GM18867 (cell line): ENCODE measurements around the gene RFX2.

Experiments used
- ATAC-seq: cut with Tn5 transposase; IDR thresholded peaks from one replicate; pipeline ENCODE4 v1.9.1; 2021; ENCODE audit warnings: mild to moderate bottlenecking, moderate library complexity; ENCODE audit not compliant: unreplicated experiment

The RFX2 gene

DNA sequence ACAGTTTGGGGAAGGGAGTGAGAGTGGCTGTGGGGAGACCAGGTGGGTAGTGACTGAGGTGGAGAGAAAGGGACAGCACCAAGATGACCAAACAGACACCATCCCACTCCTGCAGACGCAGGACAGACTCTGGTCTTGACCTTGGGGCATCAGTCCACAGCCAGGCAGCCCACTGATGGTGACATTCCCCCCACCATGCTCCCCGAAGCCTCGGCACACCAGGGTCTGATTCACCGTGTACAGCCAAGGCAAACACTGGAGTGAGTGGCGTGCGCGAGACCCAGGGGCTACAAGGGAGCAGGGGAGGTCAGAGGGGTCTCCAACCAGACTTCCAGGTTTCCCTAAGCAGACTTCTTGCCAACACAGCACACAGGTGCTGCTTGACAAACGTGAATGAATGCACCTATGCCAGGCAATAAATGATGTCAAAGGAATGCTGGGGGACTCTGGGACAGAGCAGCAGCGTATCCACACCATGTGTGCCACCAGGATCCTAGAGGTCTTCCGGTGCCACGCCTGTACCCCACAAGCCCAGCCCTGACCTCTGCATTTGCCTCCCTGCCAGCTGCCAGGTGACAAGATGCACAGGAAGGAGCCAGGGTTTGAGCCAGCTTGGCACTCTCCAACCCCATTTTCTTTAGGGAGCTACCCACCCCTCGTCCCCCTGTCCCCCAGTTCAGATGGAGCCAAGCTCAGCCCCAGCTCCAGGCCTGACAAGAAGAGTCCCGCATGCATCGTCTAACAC, 150.9 kb downstream of the RFX2 start:
- no peak for ATAC-seq

DNA sequence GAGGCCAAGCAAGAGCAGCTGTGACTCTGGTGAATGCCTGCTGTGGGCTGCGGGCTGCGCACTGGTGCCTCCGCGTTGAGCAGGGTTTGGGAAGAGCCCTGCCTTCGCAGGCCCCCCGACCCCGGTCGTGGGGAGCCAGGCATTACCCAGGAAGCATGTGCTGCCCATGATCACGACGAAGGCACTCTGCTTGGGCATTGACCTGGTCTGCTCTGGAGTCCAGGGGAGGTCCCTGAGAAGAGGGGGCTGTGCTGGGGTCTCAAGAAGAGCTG, 151.5 kb downstream of the RFX2 start:
- ATAC-seq: no peak

DNA sequence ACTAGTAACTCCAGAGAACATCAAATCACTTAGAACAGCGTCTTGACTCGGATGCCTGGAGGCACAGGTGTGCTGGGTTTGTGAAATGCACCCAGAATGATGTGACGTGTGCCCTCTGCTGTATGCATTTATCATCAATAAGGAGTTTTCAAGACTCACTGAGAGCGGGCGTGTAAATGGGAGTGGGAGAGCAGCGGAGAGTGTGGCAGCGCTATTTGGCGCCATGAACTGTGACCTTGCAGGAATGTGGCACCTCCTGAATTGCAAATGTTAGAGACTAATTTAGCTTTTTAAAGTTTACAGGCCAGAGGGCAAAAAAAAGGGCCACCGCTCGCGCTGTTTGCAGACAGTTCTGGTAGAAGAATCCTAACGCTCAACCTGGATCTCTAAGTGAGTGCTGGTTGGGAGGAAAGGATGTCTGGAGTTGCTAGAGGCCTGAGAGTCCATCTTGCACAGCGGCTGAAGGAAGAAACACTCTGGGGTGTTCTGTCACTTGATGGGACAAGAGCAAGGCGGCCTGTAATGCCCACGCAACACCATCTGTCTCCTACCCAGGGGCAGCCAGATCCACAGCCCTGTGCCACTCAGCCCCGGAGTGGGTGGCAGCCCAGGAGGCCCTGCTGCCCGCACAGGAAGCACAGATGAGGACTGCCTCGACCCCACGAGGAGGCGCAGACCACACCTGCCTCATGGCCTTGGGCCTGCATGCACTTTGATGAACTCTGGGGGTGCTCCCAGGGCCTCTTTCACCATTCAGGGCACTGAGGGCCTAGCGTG, 152.0 kb downstream of the RFX2 start:
- ATAC-seq: no peak

DNA sequence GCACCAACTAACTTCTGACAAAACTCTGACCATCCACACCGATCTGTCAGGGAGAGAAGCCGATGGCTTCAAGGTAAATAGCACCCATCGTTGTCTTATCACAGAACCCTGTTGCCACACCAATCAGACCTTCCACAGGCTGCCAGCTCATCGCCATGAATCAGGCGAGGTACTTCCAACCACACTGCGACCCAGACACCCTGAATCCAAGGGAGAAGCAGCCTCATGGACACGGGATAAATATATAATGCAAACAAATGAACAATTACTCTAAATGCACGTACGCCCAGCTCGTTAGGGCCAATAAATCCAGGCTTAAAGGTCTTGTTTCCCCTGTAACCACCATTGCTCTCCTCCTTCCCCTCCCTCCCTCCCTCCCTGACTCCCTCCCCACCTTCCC, 153.1 kb downstream of the RFX2 start:
- no peak for ATAC-seq

DNA sequence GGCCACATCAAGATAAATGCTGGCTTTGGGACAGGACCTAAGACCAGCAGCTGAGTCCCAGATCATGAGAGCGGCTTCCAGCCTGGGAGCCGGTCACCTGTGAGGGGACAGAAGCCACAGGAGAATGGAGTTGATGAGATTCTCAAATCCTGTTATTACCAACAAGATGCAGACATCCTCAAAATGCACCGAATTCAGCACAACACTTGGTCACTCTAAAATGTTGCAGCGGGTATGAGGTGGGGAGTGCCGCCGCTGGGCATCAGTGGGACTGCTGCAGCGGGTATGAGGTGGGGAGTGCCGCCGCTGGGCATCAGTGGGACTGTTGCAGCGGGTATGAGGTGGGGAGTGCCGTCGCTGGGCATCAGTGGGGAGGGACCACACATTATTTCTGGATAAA, 153.6 kb downstream of the RFX2 start:
- no peak for ATAC-seq

DNA sequence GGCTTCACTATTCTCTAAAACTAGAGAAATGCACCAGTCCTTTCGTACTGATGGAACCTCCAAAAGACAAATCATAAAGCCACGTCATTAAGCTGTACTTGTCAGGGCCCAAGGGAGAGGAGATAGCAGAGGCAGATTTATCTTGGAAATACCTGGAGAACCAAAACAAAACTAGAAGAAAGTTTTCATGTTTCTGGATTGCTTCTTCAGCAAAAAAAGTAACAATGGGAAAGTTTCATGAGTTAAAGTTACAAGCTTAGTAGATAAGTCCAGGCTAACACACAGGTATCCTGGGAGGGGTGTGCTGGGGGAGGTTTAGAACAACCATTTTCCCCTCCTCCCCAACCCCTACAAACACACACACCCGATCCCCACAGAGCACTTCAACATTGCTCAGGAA, 154.0 kb downstream of the RFX2 start:
- ATAC-seq: no peak

DNA sequence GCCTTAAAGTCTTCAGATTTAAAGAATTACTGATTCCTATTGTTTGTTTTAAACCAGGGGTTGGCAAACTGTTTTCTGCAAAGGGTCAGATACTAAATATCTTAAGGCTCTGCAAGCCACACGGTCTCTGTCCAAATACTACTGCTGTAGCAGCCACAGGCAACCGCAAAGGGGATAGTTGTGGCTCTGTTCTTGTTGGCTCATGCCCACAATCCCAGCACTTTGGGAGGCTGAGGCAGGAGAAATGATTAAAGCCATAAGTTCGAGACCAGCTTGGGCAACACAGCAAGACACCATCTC, 154.7 kb downstream of the RFX2 start:
- ATAC-seq: no peak

DNA sequence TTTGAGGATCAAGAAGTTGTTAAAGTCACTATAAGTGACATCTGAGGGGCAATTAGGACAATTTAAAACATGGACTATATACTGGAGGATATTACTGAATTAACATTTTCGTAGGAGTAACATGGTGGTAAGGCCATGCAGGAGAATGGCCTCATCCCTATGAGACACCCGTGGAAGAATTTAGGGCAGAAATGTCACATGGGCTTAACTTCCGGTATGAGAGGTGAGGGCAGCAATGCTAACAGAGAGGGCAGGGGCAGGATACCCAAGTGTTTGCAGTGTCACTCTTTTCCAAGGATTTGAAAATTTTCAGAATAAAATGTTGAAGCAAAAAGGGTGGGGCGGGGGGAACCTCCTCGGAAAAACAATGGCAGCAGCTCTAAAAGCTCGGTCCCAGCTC, 156.0 kb downstream of the RFX2 start:
- no peak for ATAC-seq

DNA sequence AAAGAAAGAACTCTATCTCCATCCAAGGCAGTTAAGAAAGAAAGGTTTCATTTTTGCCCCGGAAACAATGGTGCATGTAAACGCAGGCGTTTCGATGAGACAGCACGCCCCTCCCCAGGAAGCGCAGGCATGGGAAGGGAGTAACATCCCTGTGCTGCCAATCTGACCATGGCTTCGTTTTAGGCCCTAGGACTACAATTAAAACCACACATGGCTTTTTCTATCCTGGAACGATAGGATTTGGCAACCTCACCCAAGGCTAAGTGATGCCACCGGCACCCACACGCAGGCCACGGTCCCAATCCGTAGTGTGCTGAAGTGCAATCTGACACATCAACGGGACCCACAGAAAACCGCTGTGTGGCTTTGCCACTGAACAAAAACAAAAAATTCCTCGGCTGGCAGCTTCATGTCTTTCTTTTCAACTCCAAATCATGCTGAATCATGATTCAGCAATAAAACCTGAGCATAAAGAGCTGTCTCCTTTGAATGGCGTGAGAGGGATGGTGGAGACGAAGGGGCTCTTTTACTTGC, 156.6 kb downstream of the RFX2 start:
- ATAC-seq: no peak

DNA sequence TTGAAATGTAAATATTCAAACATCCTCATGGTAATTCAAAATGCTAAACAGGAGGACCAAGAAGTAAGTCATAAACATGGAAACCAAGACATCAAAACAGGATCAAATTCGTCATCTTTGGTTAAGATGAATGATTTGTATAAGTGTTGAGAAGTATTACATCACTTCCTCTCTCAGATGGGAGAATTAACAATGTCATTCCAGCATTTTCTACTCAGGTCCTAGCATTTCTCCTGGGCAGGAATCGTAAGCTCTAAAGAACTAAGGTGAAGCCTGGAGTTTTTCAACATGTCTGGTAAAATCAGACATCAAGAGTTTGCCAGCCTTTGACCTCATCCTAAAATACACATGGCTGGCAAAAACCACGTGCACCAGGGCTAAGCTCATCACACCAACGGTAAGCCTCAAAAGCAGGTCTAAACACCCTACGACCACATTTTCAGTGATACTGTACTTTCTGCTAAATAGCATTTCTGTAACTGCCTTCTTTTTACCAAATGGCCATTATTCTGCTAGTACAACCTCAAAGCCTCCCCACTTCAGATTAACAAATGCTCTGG, 157.2 kb downstream of the RFX2 start:
- ATAC-seq: no peak

DNA sequence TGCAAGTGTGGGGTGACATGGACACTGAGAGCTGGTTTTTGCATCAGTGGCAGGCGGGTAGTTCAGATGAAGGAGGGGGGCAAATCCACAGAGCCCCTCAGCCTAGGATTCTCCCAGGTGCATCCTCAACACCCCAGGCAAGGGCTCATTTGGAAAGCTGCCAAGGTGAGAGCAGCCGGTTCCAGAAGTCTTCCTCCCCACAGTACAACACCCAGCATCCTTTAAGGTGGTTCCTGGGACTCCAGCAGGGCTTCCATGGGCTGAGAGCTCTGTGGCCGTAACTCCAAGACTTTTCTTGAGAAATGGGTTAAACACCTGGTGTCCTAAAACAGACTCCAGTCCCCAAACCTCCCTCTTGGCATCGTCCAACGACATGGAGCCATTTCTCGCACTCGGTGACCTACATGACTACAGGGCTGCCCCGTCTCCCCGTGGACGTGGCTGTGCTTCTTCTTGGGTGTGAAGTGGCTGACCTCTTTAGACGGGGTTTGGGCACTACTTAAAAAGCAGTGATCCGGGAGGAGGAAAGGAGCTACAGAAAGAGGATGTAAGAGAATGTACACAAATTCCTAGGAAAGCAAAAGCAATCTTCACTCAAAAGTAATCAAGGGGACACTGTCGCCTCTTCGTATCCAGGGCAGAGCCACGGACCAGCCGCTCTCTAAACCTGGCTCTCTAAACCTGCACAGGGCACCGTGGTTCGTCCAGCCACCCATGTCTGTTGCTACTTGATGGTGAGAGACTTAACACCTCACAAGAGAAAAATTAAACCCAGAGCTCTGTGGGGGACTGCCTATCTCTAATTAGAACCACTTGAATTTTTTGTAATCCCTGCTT, 157.9 kb downstream of the RFX2 start:
- no peak for ATAC-seq

DNA sequence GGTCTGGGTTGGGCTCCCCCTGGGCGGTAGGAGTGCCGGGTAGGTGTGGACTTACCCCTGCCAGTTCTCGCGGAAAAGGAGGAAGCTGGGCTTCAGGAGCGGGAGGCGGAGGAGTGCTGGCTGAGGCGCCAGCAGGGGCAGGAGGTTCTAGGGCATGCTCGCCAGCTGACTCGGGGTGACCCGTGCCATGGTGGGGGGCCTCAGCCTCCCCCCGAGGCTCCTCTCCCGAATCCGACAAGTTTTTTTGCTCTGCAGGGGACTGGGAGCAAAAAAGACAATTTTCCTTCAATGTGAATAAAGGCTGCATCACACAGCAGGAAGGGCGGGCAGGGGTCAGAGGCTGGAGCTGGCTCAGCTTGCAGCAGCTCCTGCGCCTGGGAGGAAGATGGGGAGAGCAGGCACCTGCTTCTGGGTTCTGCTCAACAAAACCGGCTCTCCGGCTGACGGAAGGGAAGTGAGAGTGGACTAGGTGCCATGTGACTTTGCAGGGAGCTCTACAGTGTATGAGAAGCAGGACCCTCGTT, 158.9 kb downstream of the RFX2 start:
- ATAC-seq: no peak

DNA sequence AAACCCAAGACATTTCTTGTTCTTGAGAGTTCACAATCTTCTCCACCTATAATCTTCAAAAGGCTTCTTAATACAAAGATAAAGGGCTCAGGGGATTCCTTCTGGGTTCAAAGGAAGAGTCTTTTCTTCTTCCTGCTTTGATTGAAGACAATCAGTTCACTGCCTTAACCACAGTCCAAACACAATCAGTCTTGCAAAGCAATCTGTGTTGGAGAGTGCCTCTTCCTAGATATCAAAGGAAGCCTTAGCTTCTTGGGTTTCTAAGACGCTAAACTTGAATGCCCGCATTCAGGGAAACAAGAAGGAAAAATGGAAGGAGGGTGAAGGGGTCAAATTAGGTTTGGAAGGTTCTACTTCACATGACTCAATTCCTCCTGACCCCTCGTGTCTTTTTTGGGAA, 159.6 kb downstream of the RFX2 start:
- ATAC-seq: no peak

DNA sequence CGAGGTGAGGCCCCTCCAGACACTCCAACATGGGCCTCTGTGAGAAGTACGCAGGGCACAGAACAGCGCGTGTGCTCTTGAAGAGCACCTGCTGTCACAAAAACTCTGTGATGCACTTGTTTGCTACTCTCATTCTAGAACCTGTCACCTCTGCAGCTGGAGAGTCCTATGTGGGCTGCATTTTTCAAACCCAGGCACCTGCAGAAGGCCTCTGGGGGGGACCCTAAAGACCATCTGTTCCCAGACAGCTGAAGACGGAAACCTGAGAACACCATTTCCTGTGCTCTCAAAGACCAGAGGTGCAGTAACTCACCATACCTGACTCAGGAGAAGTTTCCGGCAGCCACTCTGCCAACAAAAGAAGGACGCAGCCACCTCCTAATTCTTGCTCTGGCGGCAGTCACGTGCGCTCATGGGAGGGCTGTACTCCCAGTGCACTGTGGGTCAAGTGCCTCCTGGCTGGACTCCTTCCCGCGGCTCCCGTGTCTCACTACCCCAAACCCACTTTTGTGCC, 160.5 kb downstream of the RFX2 start:
- ATAC-seq: no peak

DNA sequence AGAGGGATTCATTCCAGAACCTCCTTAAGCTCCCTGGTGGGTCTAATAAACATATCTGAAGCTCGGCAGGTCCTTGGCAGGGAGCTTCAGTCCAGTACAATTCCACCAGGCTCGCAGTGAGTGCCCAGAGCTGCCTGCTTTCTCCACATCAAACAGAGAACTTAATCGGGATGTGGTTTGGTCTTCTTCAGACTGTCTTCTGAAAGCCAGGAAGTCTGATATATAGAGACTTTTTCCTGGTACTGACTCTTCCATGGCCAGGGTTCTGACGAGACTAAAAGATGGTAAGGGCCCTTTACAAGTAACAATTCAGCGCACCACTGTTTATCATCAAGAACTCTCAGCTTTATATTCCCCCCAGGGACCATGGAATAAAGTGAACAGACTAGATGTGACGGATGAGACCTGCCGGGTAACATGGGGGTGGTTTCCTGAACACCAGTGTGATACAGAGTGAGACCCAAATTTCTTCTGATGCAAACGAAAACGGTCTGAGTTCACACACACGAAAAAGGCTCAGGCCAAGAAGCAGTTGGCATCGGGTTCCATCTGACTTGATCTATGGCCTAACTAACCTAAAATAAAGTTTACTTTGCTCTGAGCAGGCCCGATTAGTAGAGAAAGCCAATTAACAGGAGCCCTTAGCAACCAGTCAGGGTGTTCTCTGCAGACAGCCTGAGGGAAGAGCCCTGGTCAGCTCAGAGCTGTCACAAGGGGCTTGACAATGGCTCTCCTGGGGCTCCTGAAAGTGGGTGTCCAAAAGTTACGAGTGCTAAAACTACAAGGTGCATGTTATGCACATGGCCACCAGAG, 161.3 kb downstream of the RFX2 start:
- ATAC-seq: no peak

DNA sequence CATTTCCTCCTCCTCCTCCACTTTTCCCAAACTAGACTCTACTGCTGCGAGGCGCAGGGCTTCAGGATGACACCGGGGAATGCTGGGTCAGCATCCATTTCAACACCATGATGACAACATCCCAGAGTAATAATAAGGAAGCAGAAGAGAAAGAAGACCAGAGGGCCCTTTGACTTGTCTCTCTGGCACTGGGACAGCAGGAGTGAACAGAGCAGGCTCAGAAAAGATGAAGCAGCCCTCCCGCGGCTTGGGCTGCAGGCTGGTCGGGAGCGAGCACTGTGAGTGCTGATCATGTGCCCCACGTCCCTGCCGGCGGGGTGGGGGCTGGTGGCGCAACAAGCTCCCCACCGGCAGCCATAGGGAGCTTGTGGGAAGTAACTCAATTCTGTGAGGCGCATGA, 162.9 kb downstream of the RFX2 start:
- no peak for ATAC-seq

DNA sequence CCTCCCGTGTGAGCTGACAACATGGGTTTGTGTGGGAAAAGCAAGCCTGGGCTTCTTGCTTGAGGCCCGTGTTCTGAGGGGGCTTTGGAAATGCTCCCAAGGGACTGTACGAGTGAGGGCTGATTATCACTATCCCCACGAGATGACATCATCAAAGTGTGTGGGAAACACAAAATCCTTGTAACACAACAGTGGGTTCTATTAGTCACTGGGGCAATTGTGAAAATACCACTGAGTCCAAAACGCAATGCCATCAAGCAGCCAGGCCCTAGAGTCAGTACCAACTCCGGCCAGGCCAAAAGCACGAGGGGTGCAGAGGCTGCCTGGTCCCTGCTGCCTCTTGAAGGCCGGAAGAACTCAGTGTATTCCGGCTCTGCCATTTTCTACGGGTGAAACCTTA, 166.7 kb downstream of the RFX2 start:
- no peak for ATAC-seq
